ENCODE measurements around the gene MRPL37. TPM values are rescaled to one million over a fixed set of nuclear protein-coding genes. Genes with fewer than 3 reads are reported as not detected.

MRPL37 gene
- total RNA-seq, 1 experiment from 2014 or later: 138 TPM

GRCh38 chr1:54178296-54179070 lies 21.5 kb upstream of the MRPL37 start:
- no TSS peak for BruUV-seq (replicated peaks)
- H3K4me1 ChIP-seq (ENCODE audit: control insufficient read depth, insufficient read depth, low read length): no peaks in the 10 kb centered on the region
- ChIA-PET CTCF (no interaction called here), POLR2A (no interaction called here)
- H3K9me3 ChIP-seq (ENCODE audit: control insufficient read depth, insufficient read depth, low read depth, low read length): no peaks in the 10 kb centered on the region
- in situ Hi-C loops (cut with HindIII; ENCODE audit: low pct_unique_long_range_greater_than_20kb, low sequenced_read_pairs): no loop called here
- no peak for DNase-seq (ENCODE audit: low read depth, low spot score)
- intact Hi-C loops (cut with micrococcal nuclease; ENCODE audit: unreplicated experiment): no loop called here
- H3K4me3 ChIP-seq (ENCODE audit: low read depth in 2 of 2, low read length in 2 of 2): no peak overlapping the region
- no peak for ATAC-seq
- no peaks in the 10 kb centered on the region for H3K27me3 ChIP-seq (ENCODE audit: control insufficient read depth, insufficient read depth, low read length)
- no peaks in the 10 kb centered on the region for H3K36me3 ChIP-seq (ENCODE audit: control insufficient read depth, insufficient read depth, low read length)
- TF ChIP-seq REST (IDR thresholded peaks at IDR 0.05; ENCODE audit: insufficient read depth in 1 of 2, low read depth in 2 of 2, low read length in 1 of 2) (no peak), SIN3A (IDR thresholded peaks at IDR 0.05; ENCODE audit: borderline replicate concordance, insufficient read depth, low read depth, low read length) (no peak), POLR2AphosphoS5 (IDR thresholded peaks at IDR 0.05; ENCODE audit: low read depth, low read length) (no peak)
- no peak overlapping the region for H3K27ac ChIP-seq (ENCODE audit: low read length)

GRCh38 chr1:54180701-54181360 lies 19.1 kb upstream of the MRPL37 start:
- Histone ChIP-seq H3K4me3 (ENCODE audit: low read depth in 2 of 2, low read length in 2 of 2) (no peak overlapping the region), H3K27ac (ENCODE audit: low read length) (no peak overlapping the region), H3K4me1 (ENCODE audit: control insufficient read depth, insufficient read depth, low read length) (no peaks in the 10 kb centered on the region), H3K27me3 (ENCODE audit: control insufficient read depth, insufficient read depth, low read length) (no peaks in the 10 kb centered on the region), H3K9me3 (ENCODE audit: control insufficient read depth, insufficient read depth, low read depth, low read length) (no peaks in the 10 kb centered on the region), H3K36me3 (ENCODE audit: control insufficient read depth, insufficient read depth, low read length) (no peaks in the 10 kb centered on the region)
- intact Hi-C loops (cut with micrococcal nuclease; ENCODE audit: unreplicated experiment) (no loop called here), in situ Hi-C loops (cut with HindIII; ENCODE audit: low pct_unique_long_range_greater_than_20kb, low sequenced_read_pairs) (no loop called here)
- ChIA-PET CTCF (interaction anchor here (1.5 kb wide), 1 partner anchor 308 kb away, joined by 9 read pairs; no protein-coding TSS in a partner anchor), POLR2A (no interaction called here)
- ATAC-seq (no peak), DNase-seq (ENCODE audit: low read depth, low spot score) (no peak)
- no TSS peak for BruUV-seq (replicated peaks)
- no peak for TF ChIP-seq TCF7L2 (IDR thresholded peaks at IDR 0.05; ENCODE audit: low read depth, low read length)
- no peak for TF ChIP-seq SIN3A (IDR thresholded peaks at IDR 0.05; ENCODE audit: borderline replicate concordance, insufficient read depth, low read depth, low read length)

- BruUV-seq (replicated peaks): no TSS peak
- Histone ChIP-seq H3K36me3 (ENCODE audit: control insufficient read depth, insufficient read depth, low read length) (no peaks in the 10 kb centered on the region), H3K27ac (ENCODE audit: low read length) (no peak overlapping the region), H3K4me3 (ENCODE audit: low read depth in 2 of 2, low read length in 2 of 2) (no peak overlapping the region), H3K27me3 (ENCODE audit: control insufficient read depth, insufficient read depth, low read length) (no peaks in the 10 kb centered on the region), H3K9me3 (ENCODE audit: control insufficient read depth, insufficient read depth, low read depth, low read length) (no peaks in the 10 kb centered on the region), H3K4me1 (ENCODE audit: control insufficient read depth, insufficient read depth, low read length) (no peaks in the 10 kb centered on the region)
- intact Hi-C loops (cut with micrococcal nuclease; ENCODE audit: unreplicated experiment): no loop called here
- ChIA-PET CTCF (no interaction called here), POLR2A (no interaction called here)
- no peak for TF ChIP-seq POLR2AphosphoS5 (IDR thresholded peaks at IDR 0.05; ENCODE audit: low read depth, low read length)
- no peak for TF ChIP-seq REST (IDR thresholded peaks at IDR 0.05; ENCODE audit: insufficient read depth in 1 of 2, low read depth in 2 of 2, low read length in 1 of 2)
- TF ChIP-seq CTCF (IDR thresholded peaks at IDR 0.05): no peak
- in situ Hi-C loops (cut with HindIII; ENCODE audit: low pct_unique_long_range_greater_than_20kb, low sequenced_read_pairs): no loop called here
- DNase-seq (ENCODE audit: low read depth, low spot score): no peak
- ATAC-seq: no peak
Observed at GRCh38 chr1:54186056-54186455, 13.9 kb upstream of the MRPL37 start.

Measured in Panc1 (cell line).